Esophagus squamous epithelium (tissue), 5 donors: ENCODE measurements around the gene EGFR. TPM values are rescaled to one million over a fixed set of nuclear protein-coding genes. Genes with fewer than 3 reads are reported as not detected.

Experiments
- DNase-seq: peaks from one replicate; lab custom pipeline; 2025; lab: John Stamatoyannopoulos, UW
- H3K27ac ChIP-seq, 4 donors: fragments of 200-600 bp; sonication (generic); one replicate each; pipeline ENCODE4 v1.5.1; 2016 to 2019; ENCODE audit warnings: mild to moderate bottlenecking in 1 of 4
- H3K27me3 ChIP-seq, 4 donors: fragments of 200-600 bp; sonication (generic); 1 replicate in 3 of 4; 2 replicates in 1 of 4; pipeline versions ENCODE4 v1.5.1 to v1.6.0; 2017 to 2021; ENCODE audit warnings: antibody characterized with exemption in 1 of 4
- H3K36me3 ChIP-seq, 3 donors: fragments of 200-600 bp; sonication (generic); one replicate each; pipeline ENCODE4 v1.5.1; 2016 to 2019
- H3K4me1 ChIP-seq, 3 donors: fragments of 200-600 bp; sonication (generic); one replicate each; pipeline ENCODE4 v1.5.1; 2017 to 2019
- H3K4me3 ChIP-seq, 4 donors: fragments of 200-600 bp; sonication (generic); 1 replicate in 3 of 4; 2 replicates in 1 of 4; pipeline ENCODE4 v1.5.1; 2016 to 2019; ENCODE audit warnings: mild to moderate bottlenecking in 2 of 4, moderate library complexity in 1 of 4
- H3K9me3 ChIP-seq, 3 donors: fragments of 200-600 bp; sonication (generic); one replicate each; pipeline ENCODE4 v1.5.1; 2016 to 2019
- POLR2A ChIP-seq, 4 donors: fragments of 450-650 bp; IDR thresholded peaks; one replicate each; pipeline ENCODE4 v1.6.1; 2017; ENCODE audit warnings: antibody characterized with exemption in 4 of 4, mild to moderate bottlenecking in 4 of 4, moderate library complexity in 3 of 4
- WGBS, 2 donors: methylation state at CpG; one replicate each; pipeline ENCODE4 v1.1.5; 2018; 5-methylcytosine and 5-hydroxymethylcytosine counted together
- intact Hi-C: fragments of 100-400 bp; cut with DNase I; formaldehyde crosslinking; loops from one replicate; pipeline ENCODE4 v1.15.0; 2022
- total RNA-seq, 4 donors: library from RNA; depleted of rRNA; stranded (reverse); fragments of >200 nt; gene quantifications; one replicate each; pipeline ENCODE4 v1.1.0, GENCODE V29; 2016
- TF ChIP-seq, protein P1 (sequence below), 6 experiments: fragments of 450-650 bp in 4 of 6; fragments of 200-600 bp in 2 of 6; sonication (generic) in 2 of 6; IDR thresholded peaks; one replicate each; pipeline ENCODE4 v1.5.1; 2016 to 2019; ENCODE audit warnings: antibody characterized with exemption in 6 of 6, mild to moderate bottlenecking in 4 of 6, moderate library complexity in 4 of 6
- donor health status: DM: yes; HTN: yes; CAD: no.

The EGFR gene
- total RNA-seq, 4 donors from 2014 or later: 66.1 to 108 (median 72.3) TPM

GRCh38 chr7:54981913-54982312 lies 36.9 kb upstream of the EGFR start:
- no peak for TF ChIP-seq POLR2A (IDR thresholded peaks at IDR 0.05)
- TF ChIP-seq, protein P1, sequence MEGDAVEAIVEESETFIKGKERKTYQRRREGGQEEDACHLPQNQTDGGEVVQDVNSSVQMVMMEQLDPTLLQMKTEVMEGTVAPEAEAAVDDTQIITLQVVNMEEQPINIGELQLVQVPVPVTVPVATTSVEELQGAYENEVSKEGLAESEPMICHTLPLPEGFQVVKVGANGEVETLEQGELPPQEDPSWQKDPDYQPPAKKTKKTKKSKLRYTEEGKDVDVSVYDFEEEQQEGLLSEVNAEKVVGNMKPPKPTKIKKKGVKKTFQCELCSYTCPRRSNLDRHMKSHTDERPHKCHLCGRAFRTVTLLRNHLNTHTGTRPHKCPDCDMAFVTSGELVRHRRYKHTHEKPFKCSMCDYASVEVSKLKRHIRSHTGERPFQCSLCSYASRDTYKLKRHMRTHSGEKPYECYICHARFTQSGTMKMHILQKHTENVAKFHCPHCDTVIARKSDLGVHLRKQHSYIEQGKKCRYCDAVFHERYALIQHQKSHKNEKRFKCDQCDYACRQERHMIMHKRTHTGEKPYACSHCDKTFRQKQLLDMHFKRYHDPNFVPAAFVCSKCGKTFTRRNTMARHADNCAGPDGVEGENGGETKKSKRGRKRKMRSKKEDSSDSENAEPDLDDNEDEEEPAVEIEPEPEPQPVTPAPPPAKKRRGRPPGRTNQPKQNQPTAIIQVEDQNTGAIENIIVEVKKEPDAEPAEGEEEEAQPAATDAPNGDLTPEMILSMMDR (IDR thresholded peaks at IDR 0.05): no peak
- no peak overlapping the region for H3K4me3 ChIP-seq
- intact Hi-C loops: no loop called here
- no peaks in the 10 kb centered on the region for H3K4me1 ChIP-seq
- no peaks in the 10 kb centered on the region for H3K9me3 ChIP-seq
- no peak for DNase-seq
- no peaks in the 10 kb centered on the region for H3K27me3 ChIP-seq
- H3K36me3 ChIP-seq: no peaks in the 10 kb centered on the region
- no peak overlapping the region for H3K27ac ChIP-seq
- WGBS, 2 donors: 86 to 93% methylated on average over 7 to 8 of the region's 11 CpGs

GRCh38 chr7:54985426-54986330 lies 33.1 kb upstream of the EGFR start:
- intact Hi-C loops: no loop called here
- no peaks in the 10 kb centered on the region for H3K27me3 ChIP-seq
- 66 to 69% methylated on average over 7 of the region's 7 CpGs for WGBS, 2 donors
- H3K9me3 ChIP-seq: no peaks in the 10 kb centered on the region
- no peaks in the 10 kb centered on the region for H3K36me3 ChIP-seq
- no peak overlapping the region for H3K4me3 ChIP-seq
- DNase-seq: no peak
- H3K27ac ChIP-seq: peak overlapping the region in 1 of 4 donors; percentile 26
- H3K4me1 ChIP-seq: no peaks in the 10 kb centered on the region
- TF ChIP-seq, protein P1 (IDR thresholded peaks at IDR 0.05): no peak
- no peak for TF ChIP-seq POLR2A (IDR thresholded peaks at IDR 0.05)

DNA sequence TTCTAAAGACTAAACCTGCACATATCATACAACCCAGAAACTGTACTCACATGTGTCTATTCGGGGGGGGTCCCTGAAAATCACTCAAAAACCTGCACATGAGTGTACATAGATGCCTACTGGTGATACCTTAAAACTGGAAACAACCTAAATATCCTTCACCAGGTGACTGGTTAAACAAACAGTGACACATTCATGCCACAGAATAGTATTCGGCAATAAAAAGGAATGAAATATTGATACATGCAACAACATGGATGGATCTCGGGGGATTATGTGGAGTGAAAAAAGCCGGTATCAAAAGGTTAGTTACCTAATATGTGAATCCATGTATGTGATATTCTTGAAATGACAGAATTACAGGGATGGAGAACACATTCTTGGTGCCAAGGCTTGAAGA lies 32.1 kb upstream of the EGFR start:
- H3K27me3 ChIP-seq: no peaks in the 10 kb centered on the region
- TF ChIP-seq, protein P1 (IDR thresholded peaks at IDR 0.05): no peak
- no peak for TF ChIP-seq POLR2A (IDR thresholded peaks at IDR 0.05)
- no peaks in the 10 kb centered on the region for H3K9me3 ChIP-seq
- no peaks in the 10 kb centered on the region for H3K4me1 ChIP-seq
- intact Hi-C loops: no loop called here
- DNase-seq: no peak
- H3K4me3 ChIP-seq: no peak overlapping the region
- H3K27ac ChIP-seq: no peak overlapping the region
- H3K36me3 ChIP-seq: no peaks in the 10 kb centered on the region
- 72 to 74% methylated on average over 4 of the region's 4 CpGs for WGBS, 2 donors

- H3K4me1 ChIP-seq: no peaks in the 10 kb centered on the region
- no peak for TF ChIP-seq POLR2A (IDR thresholded peaks at IDR 0.05)
- TF ChIP-seq, protein P1 (IDR thresholded peaks at IDR 0.05): no peak
- no peaks in the 10 kb centered on the region for H3K27me3 ChIP-seq
- no peaks in the 10 kb centered on the region for H3K9me3 ChIP-seq
- WGBS, 2 donors: 36 to 47% methylated on average over 1 of the region's 1 CpG
- no peak overlapping the region for H3K4me3 ChIP-seq
- no peaks in the 10 kb centered on the region for H3K36me3 ChIP-seq
- no peak overlapping the region for H3K27ac ChIP-seq
- intact Hi-C loops: no loop called here
- no peak for DNase-seq
Measured at GRCh38 chr7:54987772-54988171, 31.0 kb upstream of the EGFR start.

DNA sequence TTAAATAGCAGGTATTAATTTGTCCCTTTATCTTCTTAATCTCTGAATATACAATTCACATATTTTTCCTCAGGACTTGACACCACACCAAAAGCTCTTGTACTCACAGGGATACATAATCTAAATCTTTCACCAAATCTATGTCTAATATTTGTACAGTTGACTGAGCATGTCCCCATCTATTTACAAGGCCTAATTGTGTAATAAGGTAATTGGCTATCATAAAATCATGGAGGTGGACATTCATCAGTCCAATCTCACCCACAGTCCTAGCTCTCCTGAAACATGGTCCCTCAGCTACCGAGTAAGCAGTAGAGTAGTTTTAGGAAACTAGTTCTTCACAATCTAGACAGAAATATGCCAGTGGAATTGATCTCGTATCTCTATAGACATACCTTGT lies 30.3 kb upstream of the EGFR start:
- TF ChIP-seq POLR2A (IDR thresholded peaks at IDR 0.05): no peak
- TF ChIP-seq, protein P1 (IDR thresholded peaks at IDR 0.05): no peak
- 80 to 97% methylated on average over 2 of the region's 2 CpGs for WGBS, 2 donors
- no peaks in the 10 kb centered on the region for H3K36me3 ChIP-seq
- no peak for DNase-seq
- H3K27me3 ChIP-seq: no peaks in the 10 kb centered on the region
- intact Hi-C loops: no loop called here
- no peak overlapping the region for H3K27ac ChIP-seq
- H3K4me1 ChIP-seq: no peaks in the 10 kb centered on the region
- no peaks in the 10 kb centered on the region for H3K9me3 ChIP-seq
- H3K4me3 ChIP-seq: no peak overlapping the region
